ENCODE data around the gene MLLT6.
"Not testable (repeated sequence)": the region's sequence is repeated elsewhere in the genome, so short reads cannot be mapped to it uniquely, and the experiment has no call there.

The MLLT6 gene

DNA sequence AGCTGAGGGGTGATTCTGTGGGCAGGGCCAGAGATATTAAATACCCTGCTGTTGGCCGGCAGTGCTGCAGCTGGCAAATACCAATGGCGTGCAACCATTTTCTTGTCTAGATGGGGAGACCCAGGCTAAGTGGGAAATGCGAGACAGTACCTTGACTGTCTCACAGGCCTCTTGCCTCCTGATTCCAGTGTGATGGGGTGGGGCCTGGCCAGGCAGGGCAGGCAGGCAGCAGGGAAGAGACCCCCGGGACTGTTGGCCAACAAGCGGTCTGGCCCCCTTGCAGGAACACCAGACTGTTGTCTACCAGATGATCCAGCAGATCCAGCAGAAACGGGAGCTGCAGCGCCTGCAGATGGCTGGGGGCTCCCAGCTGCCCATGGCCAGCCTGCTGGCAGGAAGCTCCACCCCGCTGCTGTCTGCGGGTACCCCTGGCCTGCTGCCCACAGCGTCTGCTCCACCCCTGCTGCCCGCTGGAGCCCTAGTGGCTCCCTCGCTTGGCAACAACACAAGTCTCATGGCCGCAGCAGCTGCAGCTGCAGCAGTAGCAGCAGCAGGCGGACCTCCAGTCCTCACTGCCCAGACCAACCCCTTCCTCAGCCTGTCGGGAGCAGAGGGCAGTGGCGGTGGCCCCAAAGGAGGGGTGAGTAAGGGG lies 19.4 kb downstream of the MLLT6 start:
- peak overlapping the region in 8 of 11 experiments; percentile 4 to 49 (median 18); a peak in 7 of 22 replicates for H3K9ac ChIP-seq

DNA sequence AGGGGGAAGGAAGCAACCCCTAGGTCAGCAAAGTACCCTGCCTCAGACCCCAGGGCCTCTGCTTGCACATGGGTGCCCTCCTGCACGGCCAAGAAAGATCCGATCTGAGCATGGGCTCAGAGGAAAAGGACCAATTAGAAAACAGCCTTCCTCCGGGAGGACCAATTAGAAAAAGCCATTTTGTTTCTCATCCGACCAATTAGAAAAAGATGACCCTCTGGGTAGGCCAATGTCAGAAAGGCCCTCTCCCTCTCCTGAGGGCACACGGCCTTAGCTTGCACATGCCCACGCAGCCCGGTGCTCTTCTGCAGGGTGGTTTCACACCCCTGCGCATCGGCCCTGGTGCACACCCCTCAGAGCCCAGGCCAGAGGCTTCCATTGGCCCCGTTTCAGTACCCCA lies 20.0 kb downstream of the MLLT6 start:
- H3K9me3 ChIP-seq (replicated peaks in 1 of 11), result peaks cover 0 to 6% (median 0%) of the 10 kb centered on the region in 11 experiments; a peak in 1 of 22 replicates
- H3K9ac ChIP-seq, result peak overlapping the region in 5 of 11 experiments; percentile 8 to 49 (median 37); a peak in 6 of 22 replicates
- peak overlapping the region in 10 of 11 experiments; percentile 15 to 97 (median 91); a peak in 19 of 22 replicates for H3K4me2 ChIP-seq
- peaks cover 69 to 94% (median 91%) of the 10 kb centered on the region in 10 experiments for H3K4me1 ChIP-seq
- H4K20me1 ChIP-seq, result peaks cover 0 to 10% (median 3%) of the 10 kb centered on the region in 11 experiments; a peak in 4 of 22 replicates
- H3K36me3 ChIP-seq, result peaks cover 42 to 66% (median 57%) of the 10 kb centered on the region in 11 experiments
- no peaks in the 10 kb centered on the region for H3K27me3 ChIP-seq
- no peak overlapping the region for H3K4me3 ChIP-seq
- TF ChIP-seq Cebpa-rat (IDR thresholded peaks at IDR 0.05), result no peak
- peak overlapping the region in 8 of 11 experiments; percentile 12 to 94 (median 46); a peak in 13 of 22 replicates for H3K27ac ChIP-seq

More for the DNA sequence above, 19.4 kb downstream of the MLLT6 start:
- H3K4me2 ChIP-seq, result peak overlapping the region; percentile 15 to 97 (median 90)
- peaks cover 0 to 6% (median 0%) of the 10 kb centered on the region in 11 experiments; a peak in 1 of 22 replicates for H3K9me3 ChIP-seq (replicated peaks in 1 of 11)
- no peaks in the 10 kb centered on the region for H3K27me3 ChIP-seq
- H3K4me1 ChIP-seq, result peaks cover 65 to 94% (median 86%) of the 10 kb centered on the region in 10 experiments
- H3K4me3 ChIP-seq, result no peak overlapping the region
- H3K36me3 ChIP-seq, result peaks cover 47 to 72% (median 62%) of the 10 kb centered on the region in 11 experiments
- H4K20me1 ChIP-seq, result peaks cover 0 to 13% (median 4%) of the 10 kb centered on the region in 11 experiments; a peak in 4 of 22 replicates
- no peak for TF ChIP-seq Cebpa-rat (IDR thresholded peaks at IDR 0.05)
- peak overlapping the region in 8 of 11 experiments; percentile 27 to 94 (median 44); a peak in 12 of 22 replicates for H3K27ac ChIP-seq

DNA sequence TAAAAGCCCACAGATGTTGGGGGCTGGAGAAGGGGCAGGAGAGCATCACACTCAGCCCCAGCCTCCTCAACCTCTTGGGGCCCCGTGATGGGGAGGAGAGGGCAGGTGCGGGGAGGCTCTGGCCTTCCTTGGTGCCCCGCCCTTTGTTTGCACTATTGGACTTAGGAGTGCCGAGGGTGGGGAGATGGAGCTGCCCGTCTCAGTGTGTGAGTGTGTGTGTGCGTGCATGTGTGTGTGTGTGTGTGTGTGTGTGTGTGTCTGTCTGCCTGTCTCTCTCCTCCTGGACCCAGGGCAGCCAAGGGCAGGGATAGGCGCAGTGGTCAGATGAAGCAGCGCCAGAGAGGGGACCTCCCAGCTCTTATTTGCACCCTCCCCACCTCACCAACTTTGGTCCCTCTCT lies 21.1 kb downstream of the MLLT6 start:
- H3K36me3 ChIP-seq, result peaks cover 33 to 55% (median 47%) of the 10 kb centered on the region in 11 experiments
- peaks cover 75 to 93% (median 89%) of the 10 kb centered on the region in 10 experiments for H3K4me1 ChIP-seq

DNA sequence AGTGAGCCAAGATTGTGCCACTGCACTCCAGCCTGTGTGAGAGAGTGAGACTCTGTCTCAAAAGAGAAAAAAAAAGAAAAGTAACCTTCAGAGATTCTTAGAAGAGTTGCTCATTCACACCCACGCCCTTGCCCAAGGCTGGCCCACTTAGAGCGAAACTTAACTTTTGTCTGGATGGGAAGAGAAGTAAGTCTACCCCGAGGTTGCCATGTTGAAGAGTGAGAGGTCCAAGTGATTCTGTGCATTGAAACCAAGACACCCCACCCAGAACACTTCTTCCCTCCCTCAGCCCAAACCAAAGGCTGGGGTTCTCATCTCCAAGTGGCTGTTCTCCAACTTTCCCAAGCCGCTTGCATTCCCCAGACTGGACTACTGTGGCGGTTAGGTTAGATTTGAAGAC lies 22.7 kb downstream of the MLLT6 start:
- H3K27me3 ChIP-seq, result no peaks in the 10 kb centered on the region
- H3K4me3 ChIP-seq, result peak overlapping the region in 9 of 10 experiments; percentile 1 to 57 (median 36); a peak in 11 of 20 replicates
- peaks cover 0 to 6% (median 0%) of the 10 kb centered on the region in 11 experiments; a peak in 1 of 22 replicates for H3K9me3 ChIP-seq (replicated peaks in 1 of 11)
- TF ChIP-seq Cebpa-rat (IDR thresholded peaks at IDR 0.05), result no peak
- H3K27ac ChIP-seq, result peak overlapping the region; percentile 1 to 95 (median 90); a peak in 21 of 22 replicates
- peaks cover 3 to 15% (median 13%) of the 10 kb centered on the region in 11 experiments; a peak in 12 of 22 replicates for H4K20me1 ChIP-seq
- peak overlapping the region; percentile 87 to 98 (median 96) for H3K4me2 ChIP-seq
- peaks cover 80 to 95% (median 90%) of the 10 kb centered on the region in 10 experiments for H3K4me1 ChIP-seq
- H3K9ac ChIP-seq, result peak overlapping the region in 9 of 11 experiments; percentile 45 to 86 (median 83); a peak in 17 of 22 replicates
- H3K36me3 ChIP-seq, result peaks cover 24 to 46% (median 37%) of the 10 kb centered on the region in 11 experiments

More for the DNA sequence above, 21.1 kb downstream of the MLLT6 start:
- H3K4me2 ChIP-seq, result peak overlapping the region; percentile 42 to 98 (median 92); a peak in 16 of 22 replicates
- not testable (repeated sequence) for H3K9ac ChIP-seq; H3K27me3 ChIP-seq; H4K20me1 ChIP-seq; H3K4me3 ChIP-seq; H3K9me3 ChIP-seq (replicated peaks in 1 of 11)
- peak overlapping the region in 8 of 11 experiments; percentile 8 to 95 (median 92); a peak in 11 of 22 replicates for H3K27ac ChIP-seq

DNA sequence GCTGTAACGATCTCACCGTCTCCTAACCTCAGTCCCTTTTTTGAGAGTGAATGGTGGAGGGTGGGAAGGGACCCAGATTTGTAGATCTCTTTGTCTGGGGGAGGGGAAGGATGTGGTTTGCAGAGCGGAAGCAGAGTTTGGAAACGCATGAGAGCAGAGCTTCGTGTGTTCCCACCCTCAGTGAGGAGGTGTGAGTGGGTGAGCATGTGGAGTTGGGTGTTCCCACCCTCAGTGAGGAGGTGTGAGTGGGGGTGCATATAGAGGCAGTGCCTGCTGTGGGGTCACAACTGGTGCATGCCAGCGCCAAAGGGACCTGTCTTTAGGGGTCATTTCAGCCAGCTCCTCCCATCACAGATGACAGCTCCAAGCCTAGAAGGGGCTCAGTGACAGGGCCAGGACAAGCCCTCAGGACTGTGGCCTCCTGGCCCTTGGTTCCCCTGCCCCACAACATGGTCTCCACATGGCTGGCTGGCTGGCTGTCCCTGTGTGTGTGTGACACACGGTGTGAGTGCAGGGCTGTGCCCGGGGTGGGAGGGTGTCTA lies 23.3 kb downstream of the MLLT6 start:
- no peaks in the 10 kb centered on the region for H3K27me3 ChIP-seq
- H3K9ac ChIP-seq, result peak overlapping the region in 10 of 11 experiments; percentile 8 to 87 (median 84); a peak in 17 of 22 replicates
- H3K4me3 ChIP-seq, result peak overlapping the region in 9 of 10 experiments; percentile 1 to 57 (median 36); a peak in 10 of 20 replicates
- H4K20me1 ChIP-seq, result peaks cover 3 to 22% (median 19%) of the 10 kb centered on the region in 11 experiments; a peak in 14 of 22 replicates
- peaks cover 24 to 46% (median 32%) of the 10 kb centered on the region in 11 experiments for H3K36me3 ChIP-seq
- peaks cover 0 to 6% (median 0%) of the 10 kb centered on the region in 11 experiments; a peak in 1 of 22 replicates for H3K9me3 ChIP-seq (replicated peaks in 1 of 11)
- no peak for TF ChIP-seq Cebpa-rat (IDR thresholded peaks at IDR 0.05)
- H3K4me1 ChIP-seq, result peaks cover 86 to 95% (median 90%) of the 10 kb centered on the region in 10 experiments
- peak overlapping the region; percentile 1 to 95 (median 90); a peak in 21 of 22 replicates for H3K27ac ChIP-seq
- H3K4me2 ChIP-seq, result peak overlapping the region; percentile 87 to 98 (median 96)

DNA sequence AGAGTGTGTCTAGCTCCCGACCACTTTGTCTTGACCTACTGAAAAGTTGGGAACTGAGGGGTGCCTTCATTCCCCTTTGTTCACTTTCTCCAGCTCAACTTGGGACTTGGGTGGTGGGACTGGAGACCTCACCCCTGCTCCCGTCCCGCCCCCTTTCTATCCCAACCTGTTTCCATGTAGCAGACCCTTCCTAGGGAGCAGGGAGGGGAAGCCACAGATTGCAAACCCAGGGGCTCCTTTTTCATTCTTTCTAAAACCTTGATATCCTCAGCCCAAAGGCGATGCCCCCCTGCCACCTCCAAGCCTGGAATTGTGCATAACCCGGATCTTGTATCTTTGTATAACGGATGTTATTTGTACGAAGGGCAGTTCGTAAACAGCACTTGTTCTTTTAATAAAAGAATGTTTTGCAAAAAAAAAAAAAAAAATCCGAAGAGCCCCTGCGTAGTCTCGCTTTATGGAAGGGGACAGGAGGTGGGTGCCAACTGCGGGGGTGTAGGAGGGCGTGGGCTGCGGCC lies 24.4 kb downstream of the MLLT6 start:
- Histone ChIP-seq H3K4me3 (peak overlapping the region; percentile 68 to 86 (median 78)), H3K9me3 (replicated peaks in 1 of 11) (peaks cover 0 to 6% (median 0%) of the 10 kb centered on the region in 11 experiments; a peak in 1 of 22 replicates), H3K9ac (peak overlapping the region; percentile 75 to 87 (median 85)), H4K20me1 (peaks cover 3 to 32% (median 27%) of the 10 kb centered on the region in 11 experiments; a peak in 17 of 22 replicates), H3K4me1 (peaks cover 92 to 96% (median 94%) of the 10 kb centered on the region in 10 experiments), H3K27me3 (no peaks in the 10 kb centered on the region), H3K4me2 (peak overlapping the region; percentile 87 to 98 (median 96)), H3K36me3 (peaks cover 20 to 40% (median 29%) of the 10 kb centered on the region in 11 experiments), H3K27ac (peak overlapping the region; percentile 55 to 95 (median 90))
- no peak for TF ChIP-seq Cebpa-rat (IDR thresholded peaks at IDR 0.05)

DNA sequence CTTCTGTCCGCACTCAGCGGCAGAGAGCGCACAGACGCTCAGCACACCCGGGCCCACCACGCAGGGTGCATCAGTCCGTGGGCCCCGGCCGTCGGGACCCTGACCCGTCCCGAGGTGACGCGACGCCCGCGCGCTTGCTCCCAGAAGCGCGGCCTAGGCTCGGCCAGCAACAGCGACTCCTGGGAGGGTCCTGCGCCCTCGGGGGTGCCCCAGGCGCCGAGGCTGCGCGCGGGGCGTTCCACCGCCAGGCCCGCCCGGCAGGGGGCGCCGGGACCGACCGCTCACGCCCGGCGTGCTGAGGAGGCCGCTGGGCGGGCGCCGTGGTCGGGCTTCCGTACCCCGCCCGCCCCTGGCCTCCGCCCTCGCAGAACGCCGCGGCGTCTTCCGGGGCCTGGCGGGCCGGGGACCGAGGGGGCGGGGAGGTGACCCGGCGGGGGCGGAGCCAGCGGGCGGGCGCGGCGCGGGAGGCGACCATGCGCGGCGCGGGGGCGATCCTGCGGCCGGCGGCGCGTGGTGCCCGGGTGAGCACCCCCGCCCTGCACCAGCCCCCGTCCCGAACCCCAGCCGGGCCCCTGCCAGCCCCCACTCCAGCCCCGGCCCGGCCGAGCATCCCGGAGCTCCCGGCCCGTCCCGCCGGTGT lies 24.9 kb downstream of the MLLT6 start, which contains the start of gene CISD3:
TSS of gene CISD3 (plus strand) at position 456 of the 640 bp plus-strand sequence. CDS start at position 474, 18 bp downstream.
- Histone ChIP-seq H3K4me3 (peak within 1 kb of the TSS; percentile 68 to 86 (median 78)), H3K9me3 (replicated peaks in 1 of 11) (peaks cover 0 to 6% (median 0%) of the 10 kb centered on the region in 11 experiments; a peak in 1 of 22 replicates), H3K27me3 (no peaks in the 10 kb centered on the region), H3K4me1 (peaks cover 89 to 96% (median 94%) of the 10 kb centered on the region in 10 experiments), H3K9ac (peak within 1 kb of the TSS; percentile 78 to 87 (median 85)), H3K27ac (peak within 1 kb of the TSS; percentile 55 to 95 (median 90)), H3K4me2 (peak within 1 kb of the TSS; percentile 87 to 98 (median 97)), H3K36me3 (peaks cover 14 to 37% (median 23%) of the 10 kb centered on the region in 11 experiments), H4K20me1 (peaks cover 3 to 36% (median 31%) of the 10 kb centered on the region in 11 experiments; a peak in 17 of 22 replicates)
- no peak for TF ChIP-seq Cebpa-rat (IDR thresholded peaks at IDR 0.05)
